Activated naive CD4-positive, alpha-beta T cell treated with anti-CD3 and anti-CD28 coated beads for 36 hours (primary cell): ENCODE results near the gene GEN1. TPM values are rescaled to one million over a fixed set of nuclear protein-coding genes. Genes with fewer than 3 reads are reported as not detected.

Experiments
- CTCF ChIA-PET: fragments of 350-600 bp; sonication (Branson Sonifier 250); formaldehyde crosslinking; loops from one replicate; lab custom pipeline; 2021; ENCODE audit warnings: antibody characterized with exemption; lab: Charles Lee
- DNase-seq: peaks from one replicate; pipeline ENCODE4 v3.0.0-alpha.2; 2020
- H3K27ac Mint-ChIP-seq: one replicate; pipeline ENCODE4 v1.8.0; 2021; ENCODE audit warnings: mild to moderate bottlenecking, mixed read lengths
- H3K27me3 Mint-ChIP-seq: one replicate; pipeline ENCODE4 v1.8.0; 2021; ENCODE audit warnings: low read depth, mixed read lengths
- H3K36me3 Mint-ChIP-seq: one replicate; pipeline ENCODE4 v1.8.0; 2021; ENCODE audit warnings: low read depth, mixed read lengths
- H3K4me1 Mint-ChIP-seq: one replicate; pipeline ENCODE4 v1.8.0; 2021; ENCODE audit warnings: low read depth, mixed read lengths
- H3K4me3 Mint-ChIP-seq: one replicate; pipeline ENCODE4 v1.8.0; 2021; ENCODE audit warnings: mild to moderate bottlenecking, moderate library complexity, mixed read lengths
- H3K9me3 Mint-ChIP-seq: one replicate; pipeline ENCODE4 v1.8.0; 2021; ENCODE audit warnings: mixed read lengths
- intact Hi-C: fragments of 100-400 bp; cut with micrococcal nuclease; formaldehyde crosslinking; loops from one replicate; pipeline ENCODE4 v1.15.1; 2023
- total RNA-seq, 2 experiments: library from RNA; stranded (reverse); gene quantifications; one replicate each; pipeline ENCODE4 v1.2.3, GENCODE V29; 2021

Gene GEN1
- total RNA-seq, 2 experiments from 2014 or later: 13.4 to 15.5 TPM

DNA sequence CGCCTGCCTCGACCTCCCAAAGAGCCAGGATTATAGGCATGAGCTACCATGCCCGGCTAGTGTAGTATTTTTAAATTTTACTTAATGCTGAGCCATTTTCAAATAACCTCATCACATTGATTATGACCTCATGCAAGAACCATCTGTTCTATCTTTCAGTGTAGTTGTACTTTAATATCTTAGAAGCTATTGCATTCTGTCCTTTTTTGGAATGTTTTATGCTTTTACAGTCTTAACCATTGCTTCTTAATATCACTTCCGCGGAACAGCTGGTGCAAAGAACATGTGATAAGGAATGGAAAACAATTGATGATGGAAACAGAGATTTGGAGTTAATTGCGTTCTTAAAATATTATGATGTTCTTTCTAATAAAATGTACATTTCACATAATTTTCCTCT, 2.7 kb downstream of the GEN1 start:
- CTCF ChIA-PET: no interaction called here

DNA sequence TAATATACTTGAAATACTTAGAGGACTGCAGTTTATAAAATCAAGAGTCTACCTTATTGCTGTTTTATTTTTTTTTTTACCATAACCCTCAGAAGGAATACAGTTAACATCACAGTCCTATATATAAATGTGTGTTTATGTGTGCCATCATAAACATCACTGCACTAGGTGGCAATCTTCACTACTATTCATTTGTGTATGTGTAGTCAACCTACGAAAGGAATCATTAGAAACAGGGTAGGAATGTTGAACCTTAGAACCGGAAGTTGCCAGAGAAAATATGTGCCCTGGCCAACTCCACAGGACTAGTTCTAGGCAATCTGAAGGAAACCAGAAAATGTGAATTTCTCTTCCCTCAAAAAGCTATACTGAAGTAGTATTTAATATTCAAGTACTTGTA, 3.4 kb downstream of the GEN1 start:
- CTCF ChIA-PET: interaction anchor here (0.7 kb wide), 1 partner anchor 56 kb away, joined by 3 read pairs; no protein-coding TSS in a partner anchor
- Mint-ChIP-seq H3K27me3 (no peaks in the 10 kb centered on the region), H3K9me3 (no peaks in the 10 kb centered on the region), H3K4me3 (no peak overlapping the region), H3K4me1 (peaks cover 14% of the 10 kb centered on the region), H3K36me3 (peaks cover 11% of the 10 kb centered on the region), H3K27ac (no peak overlapping the region)
- intact Hi-C loops: loop anchor here (10.0 kb wide), 1 partner anchor 1587 kb away; no protein-coding TSS in a partner anchor
- DNase-seq: no peak

More for the DNA sequence above, 2.7 kb downstream of the GEN1 start:
- Mint-ChIP-seq H3K36me3 (peaks cover 12% of the 10 kb centered on the region), H3K9me3 (no peaks in the 10 kb centered on the region), H3K27me3 (no peaks in the 10 kb centered on the region), H3K27ac (no peak overlapping the region), H3K4me3 (no peak overlapping the region), H3K4me1 (peaks cover 20% of the 10 kb centered on the region)
- DNase-seq: no peak
- intact Hi-C loops: loop anchor here (10.0 kb wide), 1 partner anchor 1588 kb away; no protein-coding TSS in a partner anchor

DNA sequence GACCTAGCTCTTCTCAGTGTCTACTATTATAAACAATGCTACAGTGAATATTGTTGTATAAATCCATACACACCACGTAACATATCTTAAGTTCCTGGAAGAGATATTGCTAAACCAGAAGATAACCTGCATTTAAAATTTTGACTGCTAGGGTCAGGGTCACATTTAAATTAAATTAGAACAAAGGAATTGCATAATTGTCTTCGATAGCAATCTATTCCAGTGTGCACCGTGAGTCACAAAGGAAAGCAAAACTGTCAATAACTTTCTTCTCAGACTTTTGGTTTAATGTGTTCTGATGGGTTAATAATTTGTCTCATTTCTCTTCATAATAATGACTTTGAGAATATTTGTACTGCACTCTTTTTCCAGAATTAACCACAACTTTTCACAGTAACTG, 4.2 kb downstream of the GEN1 start:
- CTCF ChIA-PET: no interaction called here
- H3K36me3 Mint-ChIP-seq: peaks cover 13% of the 10 kb centered on the region
- intact Hi-C loops: loop anchor here (10.0 kb wide), 1 partner anchor 1587 kb away; no protein-coding TSS in a partner anchor
- no peak overlapping the region for H3K27ac Mint-ChIP-seq
- peaks cover 8% of the 10 kb centered on the region for H3K4me1 Mint-ChIP-seq
- no peak overlapping the region for H3K4me3 Mint-ChIP-seq
- DNase-seq: no peak
- no peaks in the 10 kb centered on the region for H3K27me3 Mint-ChIP-seq
- H3K9me3 Mint-ChIP-seq: no peaks in the 10 kb centered on the region

DNA sequence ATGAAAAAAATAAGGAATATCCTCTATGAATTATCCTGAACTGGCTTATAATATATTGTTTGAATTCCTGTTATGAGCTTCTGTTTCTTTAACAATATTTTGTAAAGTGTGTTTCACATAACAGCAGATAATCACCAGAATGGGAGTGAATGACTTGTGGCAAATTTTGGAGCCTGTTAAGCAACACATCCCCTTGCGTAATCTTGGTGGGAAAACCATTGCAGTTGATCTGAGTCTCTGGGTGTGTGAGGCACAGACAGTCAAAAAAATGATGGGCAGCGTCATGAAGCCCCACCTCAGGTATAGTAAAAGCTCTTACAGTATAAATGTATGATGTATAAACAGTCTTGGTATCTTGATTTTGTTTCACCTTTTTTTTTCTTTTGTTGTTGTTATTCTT, 5.9 kb downstream of the GEN1 start:
- CTCF ChIA-PET: interaction anchor here (0.6 kb wide), 1 partner anchor 71 kb away, joined by 3 read pairs; no protein-coding TSS in a partner anchor
- H3K4me1 Mint-ChIP-seq: peaks cover 6% of the 10 kb centered on the region
- intact Hi-C loops: loop anchor here (10.0 kb wide), 1 partner anchor 1585 kb away; no protein-coding TSS in a partner anchor
- no peak for DNase-seq
- peaks cover 20% of the 10 kb centered on the region for H3K36me3 Mint-ChIP-seq
- H3K9me3 Mint-ChIP-seq: no peaks in the 10 kb centered on the region
- no peak overlapping the region for H3K4me3 Mint-ChIP-seq
- no peaks in the 10 kb centered on the region for H3K27me3 Mint-ChIP-seq
- no peak overlapping the region for H3K27ac Mint-ChIP-seq

DNA sequence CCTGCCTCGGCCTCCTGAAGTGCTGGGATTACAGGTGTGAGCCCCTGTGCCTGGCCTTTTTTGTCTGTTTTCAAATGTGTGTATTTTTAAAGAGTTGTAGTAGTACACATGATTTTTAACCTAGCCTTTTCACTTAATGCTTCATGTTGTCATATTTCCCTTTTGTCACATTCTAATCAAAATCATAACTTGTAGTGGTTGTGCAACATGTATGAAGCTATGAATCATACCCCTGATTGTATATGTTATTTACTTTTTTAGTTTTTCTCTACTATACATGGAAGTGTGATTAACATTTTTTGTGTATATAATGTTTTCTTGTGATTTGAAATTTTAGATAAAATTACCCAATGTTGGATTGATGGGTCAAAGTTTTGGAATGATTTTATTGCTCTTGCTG, 8.5 kb downstream of the GEN1 start:
- Mint-ChIP-seq H3K4me1 (no peaks in the 10 kb centered on the region), H3K27ac (no peak overlapping the region), H3K27me3 (no peaks in the 10 kb centered on the region), H3K9me3 (no peaks in the 10 kb centered on the region), H3K4me3 (no peak overlapping the region), H3K36me3 (peaks cover 26% of the 10 kb centered on the region)
- intact Hi-C loops: no loop called here
- CTCF ChIA-PET: no interaction called here
- DNase-seq: no peak

DNA sequence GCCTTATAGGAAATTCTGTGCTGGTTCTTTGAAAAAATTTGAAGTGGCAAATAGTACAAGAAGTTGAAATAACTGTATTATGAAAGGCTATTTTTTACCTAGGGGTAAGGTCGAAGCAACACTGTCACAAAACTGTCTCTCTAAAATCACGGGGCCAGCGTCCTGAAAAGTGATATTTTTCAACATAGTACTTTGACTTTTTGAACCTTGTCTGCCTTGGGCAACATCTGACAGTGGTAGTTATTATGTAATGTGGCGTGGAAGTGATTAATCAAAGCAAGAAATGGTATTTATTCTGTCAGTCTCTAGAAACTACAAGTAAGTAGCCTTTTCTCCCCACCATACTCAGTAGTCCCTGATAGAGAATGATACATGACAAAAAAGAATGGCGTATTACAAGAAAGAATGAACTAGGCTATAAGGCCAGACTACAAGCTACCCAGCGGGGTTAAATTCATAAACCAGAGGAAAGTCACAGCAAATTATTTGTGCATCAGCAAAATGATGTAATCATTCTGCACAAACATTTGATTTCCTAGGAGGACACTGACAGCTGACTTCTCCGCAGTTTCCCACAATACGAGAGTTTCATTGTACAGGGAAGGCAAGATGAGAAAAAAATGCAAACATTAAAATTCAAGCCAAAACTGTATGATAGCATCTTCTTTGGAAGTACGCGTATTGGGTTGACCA, 9.8 kb downstream of the GEN1 start:
- H3K4me3 Mint-ChIP-seq: no peak overlapping the region
- H3K27ac Mint-ChIP-seq: no peak overlapping the region
- DNase-seq: no peak
- CTCF ChIA-PET: no interaction called here
- no peaks in the 10 kb centered on the region for H3K27me3 Mint-ChIP-seq
- peaks cover 27% of the 10 kb centered on the region for H3K36me3 Mint-ChIP-seq
- intact Hi-C loops: no loop called here
- H3K4me1 Mint-ChIP-seq: no peaks in the 10 kb centered on the region
- H3K9me3 Mint-ChIP-seq: no peaks in the 10 kb centered on the region

DNA sequence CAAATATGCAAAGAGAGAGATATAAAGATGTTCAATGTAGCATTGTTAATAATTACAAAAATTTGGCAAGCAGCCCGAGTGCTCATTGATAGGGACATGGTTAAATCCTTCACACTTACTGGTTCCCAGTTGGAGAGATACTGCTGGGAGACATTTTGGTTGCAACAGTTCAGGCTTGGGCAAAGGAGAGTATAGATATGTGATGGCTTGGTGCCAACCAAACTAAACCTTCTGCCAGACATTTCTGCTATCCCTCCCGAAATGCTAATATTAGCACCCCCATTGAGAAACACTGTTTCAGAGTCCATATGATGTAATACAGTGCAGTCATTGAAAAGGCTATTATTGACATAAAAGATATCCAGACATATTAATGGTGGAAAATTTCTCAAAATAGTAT, 11.5 kb downstream of the GEN1 start:
- no peak for DNase-seq
- Mint-ChIP-seq H3K36me3 (peaks cover 26% of the 10 kb centered on the region), H3K27me3 (no peaks in the 10 kb centered on the region), H3K9me3 (no peaks in the 10 kb centered on the region), H3K4me1 (no peaks in the 10 kb centered on the region), H3K4me3 (no peak overlapping the region), H3K27ac (no peak overlapping the region)
- intact Hi-C loops: no loop called here
- CTCF ChIA-PET: no interaction called here

DNA sequence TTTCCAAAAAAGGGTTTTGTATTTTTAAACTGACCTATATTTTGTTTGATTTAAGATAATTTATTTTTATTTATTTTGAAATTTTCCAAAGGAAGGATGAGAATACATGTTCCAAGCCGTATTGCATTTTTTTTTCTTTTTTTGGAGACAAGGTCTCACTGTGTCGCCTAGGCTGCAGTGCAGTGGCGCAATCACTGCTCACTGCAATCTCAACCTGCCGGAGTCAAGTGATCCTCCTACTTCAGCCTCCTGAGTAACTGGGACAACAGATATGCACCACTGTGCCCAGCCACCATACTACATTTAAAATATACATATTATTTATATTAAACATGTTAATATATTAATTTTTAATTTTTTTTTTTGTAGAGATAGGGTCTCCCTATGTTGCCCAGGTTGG, 15.0 kb downstream of the GEN1 start:
- no peaks in the 10 kb centered on the region for H3K27me3 Mint-ChIP-seq
- H3K36me3 Mint-ChIP-seq: peaks cover 17% of the 10 kb centered on the region
- no peak overlapping the region for H3K27ac Mint-ChIP-seq
- H3K4me1 Mint-ChIP-seq: no peaks in the 10 kb centered on the region
- H3K4me3 Mint-ChIP-seq: no peak overlapping the region
- intact Hi-C loops: no loop called here
- no peak for DNase-seq
- no peaks in the 10 kb centered on the region for H3K9me3 Mint-ChIP-seq
- CTCF ChIA-PET: no interaction called here

DNA sequence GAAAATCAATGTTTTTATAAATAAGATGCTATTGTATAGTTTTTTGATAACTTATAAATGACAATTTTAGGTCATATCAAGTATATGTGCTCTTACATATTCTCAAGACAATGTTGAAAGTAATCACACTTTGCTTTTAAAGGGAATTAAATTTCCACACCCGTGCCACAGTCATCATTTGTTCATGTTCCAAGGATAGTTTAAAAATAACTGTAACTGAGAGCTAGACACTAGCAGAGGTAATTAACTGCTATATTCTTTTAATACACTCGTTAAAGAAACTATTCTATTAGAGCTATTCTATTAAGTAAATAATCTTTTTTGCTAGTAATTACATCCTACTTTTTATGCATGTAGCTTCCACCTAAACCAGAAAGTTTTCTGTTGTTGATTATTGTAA, 18.0 kb downstream of the GEN1 start:
- Mint-ChIP-seq H3K36me3 (peaks cover 24% of the 10 kb centered on the region), H3K4me1 (no peaks in the 10 kb centered on the region), H3K9me3 (no peaks in the 10 kb centered on the region), H3K27me3 (no peaks in the 10 kb centered on the region), H3K27ac (no peak overlapping the region), H3K4me3 (no peak overlapping the region)
- no peak for DNase-seq
- intact Hi-C loops: no loop called here
- CTCF ChIA-PET: no interaction called here

DNA sequence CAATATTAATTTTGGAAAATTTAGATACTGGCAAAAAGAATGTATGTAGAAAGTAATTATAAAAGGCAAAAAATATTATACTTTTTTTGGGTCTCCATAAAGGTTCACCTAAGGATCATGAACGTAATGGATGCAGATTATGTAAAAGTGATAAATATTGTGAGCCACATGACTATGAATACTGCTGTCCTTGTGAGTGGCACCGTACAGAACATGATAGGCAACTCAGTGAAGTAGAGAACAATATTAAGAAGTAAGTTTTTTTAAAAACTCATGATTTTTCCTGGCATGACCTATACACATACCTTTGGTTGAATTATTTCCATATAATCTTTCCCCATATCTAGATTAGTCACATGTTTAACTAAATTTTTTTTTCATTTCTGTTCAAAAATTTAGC, 18.6 kb downstream of the GEN1 start:
- Mint-ChIP-seq H3K27me3 (no peaks in the 10 kb centered on the region), H3K4me1 (no peaks in the 10 kb centered on the region), H3K4me3 (no peak overlapping the region), H3K27ac (no peak overlapping the region), H3K9me3 (no peaks in the 10 kb centered on the region), H3K36me3 (peaks cover 21% of the 10 kb centered on the region)
- DNase-seq: no peak
- CTCF ChIA-PET: interaction anchor here (0.5 kb wide), 1 partner anchor 60 kb away, joined by 3 read pairs; no protein-coding TSS in a partner anchor
- intact Hi-C loops: no loop called here

DNA sequence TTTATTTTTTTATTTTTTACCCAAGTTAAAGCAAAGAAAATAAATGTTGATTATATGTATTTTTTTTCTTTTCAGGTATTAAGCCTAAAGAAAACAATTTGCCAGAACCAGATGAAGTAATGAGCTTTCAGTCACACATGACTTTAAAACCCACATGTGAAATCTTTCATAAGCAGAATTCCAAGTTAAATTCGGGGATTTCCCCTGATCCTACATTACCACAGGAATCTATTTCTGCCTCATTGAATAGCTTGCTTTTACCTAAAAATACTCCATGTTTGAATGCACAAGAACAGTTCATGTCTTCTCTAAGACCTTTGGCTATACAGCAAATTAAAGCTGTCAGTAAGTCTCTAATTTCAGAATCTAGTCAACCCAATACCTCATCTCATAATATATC, 26.6 kb downstream of the GEN1 start:
- CTCF ChIA-PET: interaction anchor here (0.7 kb wide), 1 partner anchor 301 kb away, joined by 4 read pairs; no protein-coding TSS in a partner anchor
- H3K36me3 Mint-ChIP-seq: peaks cover 38% of the 10 kb centered on the region
- intact Hi-C loops: no loop called here
- H3K4me3 Mint-ChIP-seq: no peak overlapping the region
- H3K9me3 Mint-ChIP-seq: peaks cover 11% of the 10 kb centered on the region
- H3K4me1 Mint-ChIP-seq: no peaks in the 10 kb centered on the region
- no peaks in the 10 kb centered on the region for H3K27me3 Mint-ChIP-seq
- no peak for DNase-seq
- H3K27ac Mint-ChIP-seq: no peak overlapping the region

DNA sequence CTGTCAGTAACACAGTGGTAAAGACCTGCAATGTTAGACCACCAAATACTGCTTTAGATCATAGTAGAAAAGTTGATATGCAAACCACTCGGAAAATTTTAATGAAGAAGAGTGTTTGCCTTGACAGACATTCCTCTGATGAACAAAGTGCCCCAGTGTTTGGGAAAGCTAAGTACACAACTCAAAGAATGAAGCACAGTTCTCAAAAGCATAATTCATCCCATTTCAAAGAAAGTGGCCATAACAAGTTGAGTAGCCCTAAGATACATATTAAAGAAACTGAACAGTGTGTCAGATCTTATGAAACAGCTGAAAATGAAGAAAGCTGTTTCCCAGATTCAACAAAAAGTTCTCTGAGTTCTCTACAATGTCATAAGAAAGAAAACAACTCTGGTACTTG, 27.5 kb downstream of the GEN1 start:
- Mint-ChIP-seq H3K27ac (no peak overlapping the region), H3K4me3 (no peak overlapping the region), H3K27me3 (no peaks in the 10 kb centered on the region), H3K4me1 (no peaks in the 10 kb centered on the region), H3K9me3 (peaks cover 11% of the 10 kb centered on the region), H3K36me3 (peaks cover 35% of the 10 kb centered on the region)
- CTCF ChIA-PET: no interaction called here
- DNase-seq: no peak
- intact Hi-C loops: no loop called here

DNA sequence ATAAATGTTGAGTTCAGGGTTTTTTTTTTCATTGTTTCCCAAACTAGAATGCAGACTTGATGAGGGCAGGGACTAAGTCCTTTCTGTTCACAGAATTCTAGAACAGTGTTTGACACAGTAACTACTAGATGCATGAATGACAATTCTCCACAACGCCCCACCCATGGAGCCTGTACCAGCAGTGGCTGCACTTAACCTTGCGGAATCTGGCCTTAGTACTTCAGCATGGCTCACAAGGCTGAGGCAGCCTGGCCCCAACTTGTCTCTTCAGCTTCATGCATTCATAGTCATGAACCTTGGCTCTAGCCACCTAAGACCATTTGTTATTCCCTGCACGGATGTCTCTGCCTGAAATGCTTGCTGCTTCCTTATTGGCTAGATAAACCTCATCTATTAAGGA, 32.8 kb downstream of the GEN1 start:
- Mint-ChIP-seq H3K4me3 (no peak overlapping the region), H3K9me3 (peaks cover 11% of the 10 kb centered on the region), H3K27ac (no peak overlapping the region), H3K27me3 (peaks cover 13% of the 10 kb centered on the region), H3K4me1 (no peaks in the 10 kb centered on the region), H3K36me3 (peaks cover 11% of the 10 kb centered on the region)
- CTCF ChIA-PET: no interaction called here
- intact Hi-C loops: no loop called here
- DNase-seq: no peak
